ENCODE data around the gene HLCS.
"Not testable (repeated sequence)": the region's sequence is repeated elsewhere in the genome, so short reads cannot be mapped to it uniquely, and the experiment has no call there.

The HLCS gene

DNA sequence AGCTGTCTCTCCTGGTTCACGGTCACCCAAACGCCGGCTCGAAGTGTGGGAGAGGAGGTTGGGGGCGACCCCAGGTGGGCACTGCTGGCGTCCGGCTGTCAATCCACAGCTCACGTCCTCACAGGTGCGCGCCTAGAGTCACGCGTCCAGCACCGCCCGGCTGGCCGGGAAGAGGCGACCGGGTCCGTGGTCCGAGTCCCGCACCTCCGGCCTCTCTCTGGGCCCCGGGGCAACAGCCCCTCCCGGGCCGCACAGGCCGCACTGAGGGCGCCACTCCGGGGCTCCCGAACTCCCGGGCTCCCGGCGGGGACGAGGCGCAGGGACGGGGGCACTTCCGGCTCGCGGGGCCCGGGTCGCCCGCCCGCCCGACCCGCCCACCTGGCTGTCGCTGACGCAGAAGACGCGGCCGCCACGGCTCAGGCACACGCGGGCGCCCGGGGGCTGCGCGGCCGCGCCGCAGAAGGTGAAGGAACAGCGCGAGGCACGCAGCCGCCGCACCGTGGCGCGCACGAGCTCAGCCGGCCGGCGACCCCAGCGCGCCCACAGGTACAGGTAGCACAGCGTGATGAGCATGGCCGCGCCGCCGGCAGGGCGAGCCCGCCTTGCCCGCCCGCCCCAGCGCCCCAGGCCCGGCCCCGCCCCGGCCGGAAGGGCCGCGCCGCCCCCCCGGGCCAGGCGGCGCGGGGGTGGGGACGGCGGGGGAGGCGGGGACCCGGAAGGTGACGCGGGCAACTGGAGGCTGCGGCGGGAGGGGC, at the start of gene HLCS:
HLCS (minus strand) TSS at position 604 of the 755 bp plus-strand sequence; CDS start at position 573, 31 bp downstream.
- DNase-seq: peak in 34 of 58 donors; percentile 8 to 75 (median 42)

DNA sequence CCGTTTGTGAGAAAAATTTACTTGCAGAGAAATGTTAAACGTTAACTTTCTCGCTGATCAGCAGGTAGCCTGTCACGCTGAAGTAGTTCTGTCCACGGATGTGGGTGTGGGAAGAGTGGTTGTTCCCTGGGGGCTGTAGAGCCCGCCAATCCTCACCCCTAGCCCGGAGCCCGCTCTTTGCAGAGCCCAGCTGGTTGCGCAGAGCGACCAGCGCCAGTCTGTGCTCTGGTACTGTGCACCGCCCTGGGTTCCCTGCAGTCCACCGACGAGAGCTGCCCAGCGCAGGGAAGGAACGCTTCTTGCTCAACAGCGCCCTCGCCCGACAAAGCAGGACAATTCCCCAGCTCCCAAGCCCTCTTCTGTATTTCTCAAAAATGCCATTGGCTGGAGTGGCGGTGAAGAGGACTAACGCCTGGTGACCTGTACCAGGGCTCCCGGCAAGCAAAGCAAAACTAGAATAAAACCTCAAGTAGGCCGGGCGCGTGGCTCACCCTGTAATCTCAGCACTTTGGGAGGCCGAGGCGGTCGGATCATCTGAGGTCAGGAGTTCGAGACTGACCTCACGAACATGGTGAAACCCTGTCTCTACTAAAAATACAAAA, 43.4 kb upstream of the HLCS start:
- DNase-seq: peak in 54 of 58 donors; percentile 5 to 81 (median 52)

DNA sequence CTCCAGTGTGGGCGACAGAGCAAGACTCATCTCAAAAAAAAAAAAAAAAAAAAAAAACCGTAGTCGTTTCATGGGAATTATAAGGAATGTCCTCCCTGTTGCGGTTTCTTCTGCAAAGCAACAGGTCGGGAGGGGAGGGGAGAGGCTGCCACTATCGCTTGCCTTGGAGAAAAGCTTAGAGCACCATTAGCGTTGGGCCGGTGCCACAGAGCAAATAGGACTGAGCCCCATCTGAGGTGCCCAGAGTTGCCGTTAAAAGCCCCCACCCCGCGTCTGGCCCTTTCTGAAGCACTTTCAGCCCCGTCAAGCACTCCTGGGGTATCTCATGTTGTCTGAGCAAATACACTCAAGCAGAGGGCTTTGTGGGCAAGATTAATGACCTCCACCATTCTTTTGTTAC, 42.3 kb upstream of the HLCS start:
- DNase-seq: no peak

DNA sequence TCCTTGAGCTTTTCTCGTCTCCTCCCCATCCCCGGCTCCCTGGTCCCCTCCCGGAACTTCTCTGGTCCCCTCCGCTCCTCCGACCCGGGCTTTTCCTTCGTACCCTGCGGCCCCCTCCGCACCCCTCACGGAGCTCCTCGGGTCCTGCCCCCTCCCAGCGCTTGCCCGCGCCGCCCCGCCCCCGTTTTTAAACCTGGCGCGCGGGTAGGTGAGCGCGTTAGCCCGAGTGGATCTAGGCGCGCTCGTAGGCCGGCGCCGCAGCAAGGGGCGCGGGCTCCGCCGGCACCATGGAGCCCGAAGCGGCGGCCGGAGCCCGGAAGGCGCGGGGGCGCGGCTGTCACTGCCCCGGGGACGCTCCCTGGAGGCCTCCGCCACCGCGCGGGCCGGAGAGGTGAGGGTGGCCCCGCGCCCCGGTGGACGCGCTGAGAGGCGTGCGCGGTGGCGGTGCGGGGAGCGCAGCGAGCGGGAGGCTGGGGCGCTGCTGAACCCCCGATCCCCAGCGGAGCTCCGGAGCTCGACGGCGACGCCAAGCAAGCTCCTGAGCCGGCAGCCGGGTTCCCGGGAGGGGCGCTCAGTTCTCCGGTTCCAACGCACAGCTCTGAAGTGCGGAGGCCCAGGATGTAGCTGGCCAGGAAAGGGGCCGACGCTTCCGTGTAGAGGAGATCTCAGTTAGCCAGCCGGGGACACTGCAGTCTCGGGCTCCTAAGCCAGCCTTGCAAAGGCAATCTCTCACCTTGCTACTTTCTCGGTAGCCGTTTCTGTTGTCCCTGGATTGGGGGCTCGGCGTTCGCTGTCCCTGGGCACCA, 40.2 kb upstream of the HLCS start, which contains the start of gene RIPPLY3:
RIPPLY3 (plus strand) TSS at position 217 of the 806 bp plus-strand sequence; CDS start at position 288, 71 bp downstream.
- no peak for DNase-seq

DNA sequence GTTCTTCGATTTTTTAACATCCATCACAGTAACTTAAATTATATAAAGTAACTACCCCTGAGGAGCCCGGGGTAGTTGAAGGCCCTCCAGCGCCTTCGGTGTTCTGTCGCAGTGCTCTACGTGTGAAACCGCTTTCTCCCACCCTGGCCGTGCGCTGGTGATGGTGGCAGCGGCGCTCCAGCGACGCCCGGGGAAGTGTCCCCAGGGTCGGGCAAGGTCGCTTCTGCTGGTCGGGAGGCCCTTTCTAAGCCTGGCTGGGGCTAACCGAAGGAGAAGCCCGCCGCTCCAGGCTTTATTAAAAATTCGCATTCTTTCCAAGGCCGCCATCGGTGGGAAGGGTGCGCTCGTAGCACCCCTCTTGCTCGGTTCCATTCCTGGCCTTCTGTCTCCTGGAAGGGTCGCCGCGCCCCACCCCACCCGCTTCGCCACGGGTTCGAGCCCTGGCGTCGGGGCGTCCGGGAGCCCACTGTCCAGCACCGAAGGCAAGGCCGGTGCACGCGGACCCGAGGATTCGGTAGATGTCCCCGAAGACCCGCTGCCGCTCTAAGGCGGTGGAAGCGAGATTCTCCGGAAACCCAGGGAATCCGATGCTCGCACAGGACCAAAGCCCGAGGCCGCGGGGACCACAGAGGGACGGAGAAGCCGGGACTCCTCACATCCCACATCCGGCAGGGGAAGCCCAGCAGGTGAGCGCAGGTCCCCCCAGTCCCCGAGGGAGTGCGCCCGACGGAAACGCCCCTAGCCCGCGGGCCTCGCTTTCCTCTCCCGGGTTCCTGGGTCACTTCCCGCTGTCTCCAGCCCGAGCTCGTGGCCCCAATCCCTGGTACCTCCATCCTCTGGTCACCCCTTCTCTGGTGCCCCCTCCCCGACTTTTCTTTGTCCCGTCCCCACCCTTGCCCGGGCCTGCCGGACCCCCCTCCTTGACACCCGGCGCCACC, 39.3 kb upstream of the HLCS start:
- no peak for DNase-seq

DNA sequence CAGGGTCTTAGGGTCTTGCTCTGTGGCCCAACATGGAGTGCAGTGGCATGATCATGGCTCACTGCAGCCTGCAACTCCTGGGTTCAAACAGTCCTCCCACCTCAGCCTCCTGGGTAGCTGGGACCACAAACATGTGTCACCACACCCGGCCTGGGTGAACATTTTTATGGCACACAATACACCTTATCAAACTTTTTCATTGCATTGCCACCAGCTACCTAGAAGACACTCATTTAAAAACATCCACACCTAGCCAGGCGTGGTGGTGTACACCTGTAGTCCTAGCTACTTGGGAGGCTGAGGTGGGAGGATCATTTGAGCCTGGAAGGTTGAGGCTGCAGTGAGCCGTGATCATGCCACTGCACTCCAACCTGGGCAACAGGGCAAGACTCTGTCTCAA, 37.4 kb upstream of the HLCS start:
- not testable (repeated sequence) for DNase-seq

DNA sequence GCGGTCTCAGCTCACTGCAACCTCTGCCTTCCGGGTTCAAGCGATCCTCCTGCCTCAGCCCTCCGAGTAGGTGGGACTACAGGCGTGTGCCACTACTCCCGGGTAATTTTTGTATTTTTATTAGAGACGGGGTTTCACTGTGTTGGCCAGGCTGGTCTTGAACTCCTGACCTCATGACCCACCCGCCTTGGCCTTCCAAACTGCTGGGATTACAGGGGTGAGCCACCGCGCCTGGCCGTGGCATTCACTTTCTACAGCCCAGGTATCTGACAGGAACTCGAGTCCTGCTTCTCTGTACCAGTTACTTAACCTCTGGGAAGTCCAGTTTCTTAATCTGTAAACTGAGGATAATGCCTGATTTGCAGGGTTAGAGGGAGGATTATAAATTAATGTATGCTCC, 36.4 kb upstream of the HLCS start:
- DNase-seq: not testable (repeated sequence)

DNA sequence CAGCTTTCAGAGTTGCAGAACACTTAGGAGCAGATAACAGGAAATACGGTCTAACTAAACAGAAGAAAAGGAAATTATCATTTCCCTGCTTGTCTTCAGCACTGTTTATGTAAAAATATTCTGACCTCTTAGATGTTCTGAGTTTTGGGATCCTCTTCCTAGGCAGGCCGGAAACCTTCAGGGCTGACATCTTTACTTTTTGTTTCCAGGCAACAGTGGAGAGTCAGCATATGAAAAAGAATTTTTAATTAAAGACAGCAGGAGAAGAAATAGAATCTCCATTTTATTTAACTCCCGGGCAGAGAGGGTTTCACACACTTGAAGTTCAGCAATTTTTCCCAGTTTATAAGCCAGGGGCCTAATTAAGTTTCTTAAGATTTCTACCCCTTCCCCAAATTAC, 35.0 kb upstream of the HLCS start:
- no peak for DNase-seq

DNA sequence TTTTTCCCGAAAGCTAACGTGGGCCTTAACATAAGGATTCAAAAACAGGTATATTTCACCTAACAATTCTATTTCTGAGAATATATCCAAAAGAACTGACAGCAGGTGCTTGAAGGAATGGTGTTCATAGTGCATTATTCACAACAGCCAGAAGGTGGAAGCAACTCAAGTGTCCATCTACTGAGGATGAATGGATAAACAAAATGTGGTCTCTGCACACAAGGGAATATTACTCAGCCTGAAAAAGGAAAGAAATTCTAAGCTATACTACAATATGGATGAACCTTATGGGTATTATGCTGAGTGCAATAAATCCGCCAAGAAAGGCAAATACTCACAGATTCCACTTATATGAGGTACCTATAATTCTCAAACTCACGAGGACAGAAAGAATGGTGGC, 33.9 kb upstream of the HLCS start:
- no peak for DNase-seq

DNA sequence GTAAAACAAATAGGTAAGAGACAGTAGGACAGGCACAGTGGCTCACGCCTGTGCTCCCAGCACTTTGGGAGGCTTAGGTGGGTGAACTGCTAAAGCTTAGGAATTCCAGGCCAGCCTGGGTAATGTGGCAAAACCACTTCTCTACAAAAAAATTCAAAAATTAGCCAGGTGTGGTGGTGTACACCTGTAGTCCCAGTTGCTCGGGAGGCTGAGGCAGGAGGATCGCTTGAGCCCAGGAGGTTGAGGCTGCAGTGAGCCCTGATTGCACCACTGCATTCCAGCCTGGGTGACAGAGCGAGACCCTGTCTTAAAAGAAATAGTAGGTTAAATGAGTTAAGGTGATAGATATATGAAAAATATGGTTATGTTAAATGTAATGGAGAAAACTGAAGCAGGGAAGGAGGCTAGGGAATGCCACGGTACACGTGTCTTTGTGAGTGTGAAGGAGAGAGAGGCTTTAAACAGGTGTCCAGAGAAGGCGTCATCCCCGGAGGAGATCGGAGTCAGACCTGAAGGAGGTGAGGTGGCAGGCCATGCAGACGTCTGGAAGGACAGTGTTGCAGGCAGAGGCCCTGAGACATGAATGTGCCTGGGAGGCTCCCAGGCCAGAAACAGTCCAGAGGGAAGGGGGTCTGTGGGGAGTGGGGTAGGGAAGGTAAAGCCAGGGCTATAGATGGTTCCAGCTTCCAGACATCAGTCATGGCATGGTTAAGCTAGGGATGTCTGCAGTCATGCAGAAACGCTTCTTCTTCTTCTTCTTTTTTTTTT, 32.8 kb upstream of the HLCS start:
- no peak for DNase-seq

DNA sequence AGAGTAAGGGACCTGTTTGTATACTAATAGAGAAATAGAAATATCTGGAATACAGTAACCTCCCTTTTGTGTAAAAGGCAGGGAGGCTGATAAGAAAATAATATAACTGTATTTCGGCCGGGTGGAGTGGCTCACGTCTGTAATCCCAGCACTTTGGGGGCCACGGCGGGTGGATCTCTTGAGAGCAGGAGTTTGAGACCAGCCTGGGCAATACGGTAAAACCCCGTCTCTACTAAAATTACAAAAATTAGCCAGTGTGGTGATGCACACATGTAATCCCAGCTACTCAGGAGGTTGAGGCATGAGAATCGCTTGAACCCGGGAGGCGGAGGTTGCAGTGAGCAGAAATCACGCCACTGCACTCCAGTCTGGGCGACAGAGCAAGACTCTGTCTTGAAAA, 28.8 kb upstream of the HLCS start:
- DNase-seq: not testable (repeated sequence)

DNA sequence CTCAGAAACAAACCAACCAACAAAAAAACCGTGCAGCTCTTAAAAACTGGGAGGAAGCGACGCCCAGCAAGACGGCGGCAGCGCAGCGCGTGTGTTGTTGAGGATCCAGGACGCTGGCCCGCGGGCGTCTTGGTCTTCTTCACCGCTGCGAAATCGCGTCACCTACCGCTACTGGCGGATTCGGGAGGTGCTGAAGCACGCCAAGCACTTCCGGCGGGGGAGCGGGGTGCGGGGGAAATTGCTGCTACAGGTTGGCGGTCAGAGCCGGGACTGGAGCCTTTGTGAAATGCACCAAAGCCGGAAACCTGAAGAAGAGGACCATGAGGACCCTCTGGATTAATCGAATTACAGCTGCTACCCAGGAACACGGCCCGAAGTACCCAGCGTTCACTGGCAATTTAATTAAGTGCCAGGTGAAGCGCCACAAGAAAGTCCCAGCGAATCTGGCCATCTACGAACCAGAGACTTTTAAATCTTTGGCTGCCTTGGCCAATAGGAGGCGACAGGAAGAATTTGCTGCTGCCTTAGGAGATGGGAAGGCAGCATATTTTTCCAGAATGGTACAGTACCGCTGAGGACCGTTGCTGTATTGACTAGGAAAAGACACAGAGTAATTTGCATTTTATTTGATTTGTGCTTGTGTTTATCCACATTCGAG, 28.2 kb upstream of the HLCS start:
- no peak for DNase-seq

DNA sequence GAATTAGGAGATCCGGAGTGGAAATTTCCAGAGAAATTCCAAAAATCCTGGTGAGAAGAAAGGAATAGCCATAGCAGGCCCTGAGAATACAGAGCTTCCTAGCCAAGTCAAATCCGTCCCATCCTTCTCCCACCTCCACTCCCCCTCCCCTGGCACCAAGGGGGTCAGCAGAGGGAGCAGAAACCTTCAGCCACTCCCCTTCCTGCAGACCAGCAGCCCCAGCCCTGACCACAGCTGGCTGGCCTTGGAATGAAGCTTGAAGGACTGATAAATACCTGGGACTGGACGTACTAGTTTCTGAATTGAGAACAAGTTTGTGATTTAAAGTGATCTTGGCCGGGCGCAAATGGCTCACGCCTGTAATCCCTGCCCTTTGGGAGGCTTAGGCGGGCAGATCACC, 26.2 kb upstream of the HLCS start:
- DNase-seq: no peak

DNA sequence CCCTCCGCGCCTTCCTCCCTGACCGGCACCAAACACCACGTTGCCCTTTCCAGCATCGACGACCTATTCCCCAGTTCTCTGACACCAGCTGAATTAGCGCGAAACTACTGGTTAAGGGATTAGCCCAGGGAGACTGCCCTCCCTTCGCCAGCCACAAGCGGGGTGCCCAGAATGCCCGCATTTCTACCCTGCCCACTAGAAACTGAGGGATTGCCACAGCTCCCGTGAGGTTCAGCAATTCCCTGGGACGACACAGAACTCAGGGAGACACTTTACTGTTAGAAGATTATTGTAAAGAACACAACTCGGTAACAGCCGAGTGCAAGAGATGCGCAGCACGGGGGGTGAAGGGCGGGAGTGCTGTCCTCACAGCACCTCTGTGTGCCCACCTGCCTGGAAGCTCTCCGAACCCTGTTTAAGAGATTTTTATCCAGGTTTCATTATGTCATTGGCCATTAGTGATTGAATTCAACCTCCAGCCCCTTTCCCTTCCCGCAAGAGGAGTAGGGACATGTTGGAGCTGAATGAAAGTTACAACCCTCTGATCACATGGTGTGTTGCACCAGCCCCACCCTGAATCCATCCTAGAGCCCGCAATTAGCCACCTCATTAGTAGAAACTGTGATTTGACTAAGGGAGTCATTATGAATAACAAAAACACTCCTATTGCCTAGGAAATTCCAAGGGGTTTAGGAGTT, 24.2 kb upstream of the HLCS start:
- DNase-seq: peak in 1 of 58 donors; percentile 54

DNA sequence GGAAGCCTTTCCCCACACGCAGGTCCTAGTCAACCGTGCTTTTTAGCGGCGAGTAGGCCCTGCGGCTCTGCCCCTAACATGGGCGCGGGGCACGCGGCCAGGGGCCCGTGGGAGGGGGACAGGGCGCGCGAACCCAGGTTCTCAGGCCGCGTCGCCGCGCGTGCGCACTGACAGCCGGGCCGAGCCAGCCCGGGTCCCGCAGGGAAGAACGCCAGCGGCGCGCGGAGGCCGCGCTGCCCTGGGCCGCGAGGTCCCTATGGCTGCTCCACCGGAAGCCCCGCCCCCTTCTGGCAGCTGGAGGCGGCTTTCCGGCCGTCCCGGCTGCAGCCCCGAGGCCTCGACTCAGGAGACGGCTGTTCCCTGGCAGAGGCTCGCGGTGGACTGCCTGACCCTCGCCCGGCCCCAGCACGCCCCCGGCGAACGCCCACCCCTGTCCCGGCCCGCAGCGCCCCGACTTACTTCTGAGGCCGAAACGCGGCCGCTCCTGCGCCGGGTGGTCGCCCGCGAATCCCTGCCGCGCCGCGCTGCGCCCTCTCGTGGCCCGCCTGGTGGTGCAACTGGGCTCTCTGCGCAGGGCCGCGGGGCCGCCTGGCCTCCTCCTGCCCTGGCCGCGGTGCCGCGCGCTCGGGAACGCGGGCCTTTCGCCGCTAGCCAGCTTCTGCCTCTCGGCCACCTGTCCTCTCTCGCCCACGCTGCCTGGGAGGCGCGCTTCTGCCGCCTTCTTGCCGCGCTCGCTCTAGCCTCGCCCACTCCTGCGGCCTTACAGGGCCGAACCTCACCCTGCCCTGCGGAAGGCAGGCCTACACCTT, 23.4 kb upstream of the HLCS start:
- DNase-seq: peak; percentile 18 to 98 (median 90)

DNA sequence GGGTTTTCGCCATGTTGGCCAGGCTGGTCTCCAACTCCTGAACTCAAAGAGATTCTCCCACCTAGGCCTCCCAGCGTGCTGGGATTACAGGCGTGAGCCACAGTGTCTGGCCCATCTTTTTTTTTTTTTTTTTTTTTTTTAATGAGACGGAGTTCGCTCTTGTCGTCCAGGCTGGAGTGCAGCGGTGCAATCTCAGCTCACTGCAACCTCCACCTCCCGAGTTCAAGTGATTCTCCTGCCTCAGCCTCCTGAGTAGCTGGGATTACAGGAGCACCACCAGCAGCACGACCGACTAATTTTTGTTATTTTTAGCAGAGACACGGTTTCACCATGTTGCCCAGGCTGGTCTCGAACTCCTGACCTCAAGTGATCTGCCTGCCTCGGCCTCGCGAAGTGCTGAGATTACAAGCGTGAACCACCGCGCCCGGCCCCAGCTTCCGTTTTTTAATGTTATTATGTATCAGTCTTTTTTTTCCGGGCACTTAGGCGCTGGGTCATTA, 22.8 kb upstream of the HLCS start:
- not testable (repeated sequence) for DNase-seq

DNA sequence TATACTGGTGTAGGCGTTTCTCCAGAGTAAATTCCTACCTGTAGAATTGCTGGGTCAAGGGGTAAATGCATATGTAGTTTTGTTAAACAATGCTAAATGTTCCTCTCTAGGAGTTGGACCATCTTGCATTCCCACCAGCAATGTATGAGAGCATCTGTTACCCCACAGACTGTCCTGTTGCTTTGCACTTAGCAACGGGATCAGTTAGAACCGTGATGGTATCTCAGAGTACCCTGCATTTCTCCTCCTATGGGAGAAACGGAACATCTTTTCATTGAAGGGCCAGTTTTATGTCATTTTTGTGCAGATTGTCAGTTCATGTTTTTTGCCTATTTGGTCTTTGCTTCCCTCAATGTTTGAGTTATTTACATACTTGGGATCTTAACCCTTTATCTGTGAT, 22.1 kb upstream of the HLCS start:
- no peak for DNase-seq

DNA sequence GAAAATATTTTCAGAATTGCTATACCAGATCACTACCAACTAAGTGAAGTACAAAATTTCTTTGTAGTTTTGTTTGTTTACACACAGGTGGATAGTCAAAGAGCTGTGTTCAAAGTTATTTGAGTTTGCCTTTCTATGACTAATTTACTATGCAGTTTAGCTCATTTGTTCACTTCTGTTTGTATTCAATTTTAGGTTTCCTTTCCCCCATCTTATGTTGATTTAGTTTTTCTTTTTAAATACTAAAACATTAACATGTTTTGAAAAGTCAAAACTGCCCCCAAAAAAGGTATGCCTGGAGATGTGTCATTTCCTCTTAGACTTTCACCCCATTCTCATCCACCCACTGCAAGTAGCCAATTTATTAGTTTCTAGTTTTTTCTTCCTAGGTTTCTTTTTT, 21.4 kb upstream of the HLCS start:
- DNase-seq: no peak
